DOHH2 (cell line): Measurements from ENCODE around the gene PEAR1.

Experiments used
- CTCF ChIP-seq: fragments of 200-600 bp; sonication (generic); IDR thresholded peaks from one replicate; pipeline ENCODE4 v1.5.1; 2014; ENCODE audit warnings: antibody characterized with exemption, mild to moderate bottlenecking, low read depth, low read length; ENCODE audit not compliant: poor library complexity, severe bottlenecking
- EZH2phosphoT487 ChIP-seq: fragments of 200-600 bp; sonication (generic); IDR thresholded peaks from 2 replicates; pipeline ENCODE4 v1.6.1; 2017; ENCODE audit warnings: borderline replicate concordance, mild to moderate bottlenecking, antibody characterized with exemption, low read length, moderate library complexity, mixed read lengths

- no peak for TF ChIP-seq CTCF
- no peak for TF ChIP-seq EZH2phosphoT487
Measured at GRCh38 chr1:156926175-156926574, 32.7 kb downstream of the PEAR1 start.
